ENCODE data around the gene SYNGR3. TPM values are rescaled to one million over a fixed set of nuclear protein-coding genes. Genes with fewer than 3 reads are reported as not detected.

Gene SYNGR3
- total RNA-seq, 1 experiment from 2014 or later = 0.68 TPM

- ChIA-PET POLR2A (interaction anchor here (0.7 to 2.7 kb wide), 13 partner anchors 10 to 140 kb away, joined by 3 to 16 read pairs (median 4); partner anchors contain the start of genes GFER, NOXO1, NTHL1 and RPS2), CTCF (interaction anchor here (0.6 to 2.1 kb wide), 3 partner anchors 11 to 894 kb away, joined by 3 to 11 read pairs (median 3); no protein-coding TSS in a partner anchor)
- Mint-ChIP-seq H3K27me3 (ENCODE audit: insufficient read depth, unreplicated experiment) (no peaks in the 10 kb centered on the region), H3K36me3 (ENCODE audit: insufficient read depth, unreplicated experiment) (no peaks in the 10 kb centered on the region), H3K27ac (ENCODE audit: low read depth, unreplicated experiment) (peak overlapping the region; percentile 96), H3K4me1 (ENCODE audit: insufficient read depth, unreplicated experiment) (peaks cover 6% of the 10 kb centered on the region), H3K4me3 (ENCODE audit: unreplicated experiment) (peak overlapping the region; percentile 50), H3K9me3 (ENCODE audit: unreplicated experiment) (no peaks in the 10 kb centered on the region)
- no peak for TF ChIP-seq CTCF (IDR thresholded peaks at IDR 0.05; ENCODE audit: unreplicated experiment)
- BruUV-seq (replicated peaks) = no TSS peak
- peak; percentile 96 for DNase-seq (ENCODE audit: unreplicated experiment)
- intact Hi-C loops (cut with micrococcal nuclease) = no loop called here
Measured at GRCh38 chr16:2015117-2015946, 25.6 kb downstream of the SYNGR3 start.

GRCh38 chr16:2015947-2016208, 26.1 kb downstream of the SYNGR3 start:
- BruUV-seq (replicated peaks) = TSS peak; percentile 74
- peak overlapping the region; percentile 47 for H3K4me3 Mint-ChIP-seq (ENCODE audit: unreplicated experiment)
- TF ChIP-seq CTCF (IDR thresholded peaks at IDR 0.05; ENCODE audit: unreplicated experiment) = no peak
- H3K9me3 Mint-ChIP-seq (ENCODE audit: unreplicated experiment) = no peaks in the 10 kb centered on the region
- CTCF ChIA-PET = interaction anchor here (0.7 kb wide), 1 partner anchor 1035 kb away, joined by 5 read pairs; no protein-coding TSS in a partner anchor
- POLR2A ChIA-PET = interaction anchor here (0.8 to 2.7 kb wide), 8 partner anchors 10 to 139 kb away, joined by 3 to 16 read pairs (median 4); partner anchors contain the start of genes RPS2 and TRAF7
- H3K27me3 Mint-ChIP-seq (ENCODE audit: insufficient read depth, unreplicated experiment) = no peaks in the 10 kb centered on the region
- intact Hi-C loops (cut with micrococcal nuclease) = no loop called here
- peak overlapping the region; percentile 96 for H3K27ac Mint-ChIP-seq (ENCODE audit: low read depth, unreplicated experiment)
- no peaks in the 10 kb centered on the region for H3K36me3 Mint-ChIP-seq (ENCODE audit: insufficient read depth, unreplicated experiment)
- DNase-seq (ENCODE audit: unreplicated experiment) = no peak
- peaks cover 6% of the 10 kb centered on the region for H3K4me1 Mint-ChIP-seq (ENCODE audit: insufficient read depth, unreplicated experiment)

GRCh38 chr16:2016407-2016922, 26.7 kb downstream of the SYNGR3 start:
- Mint-ChIP-seq H3K36me3 (ENCODE audit: insufficient read depth, unreplicated experiment) (no peaks in the 10 kb centered on the region), H3K27ac (ENCODE audit: low read depth, unreplicated experiment) (peak overlapping the region; percentile 96), H3K4me1 (ENCODE audit: insufficient read depth, unreplicated experiment) (peaks cover 6% of the 10 kb centered on the region), H3K9me3 (ENCODE audit: unreplicated experiment) (no peaks in the 10 kb centered on the region), H3K27me3 (ENCODE audit: insufficient read depth, unreplicated experiment) (no peaks in the 10 kb centered on the region), H3K4me3 (ENCODE audit: unreplicated experiment) (peak overlapping the region; percentile 47)
- intact Hi-C loops (cut with micrococcal nuclease) = no loop called here
- CTCF ChIA-PET = interaction anchor here (0.7 to 3.4 kb wide), 4 partner anchors 11 to 1035 kb away, joined by 3 to 12 read pairs (median 4); no protein-coding TSS in a partner anchor
- peak; percentile 39 for TF ChIP-seq CTCF (IDR thresholded peaks at IDR 0.05; ENCODE audit: unreplicated experiment)
- POLR2A ChIA-PET = interaction anchor here (0.7 to 2.7 kb wide), 6 partner anchors 8 to 138 kb away, joined by 3 to 16 read pairs (median 5); partner anchors contain the start of genes RPS2, TBL3 and TRAF7
- BruUV-seq (replicated peaks) = no TSS peak
- no peak for DNase-seq (ENCODE audit: unreplicated experiment)

GRCh38 chr16:2019518-2019920, 29.7 kb downstream of the SYNGR3 start, which contains the start of gene NPW:
TSS of gene NPW (plus strand) at chr16:2019785.
- BruUV-seq (replicated peaks) = no TSS peak
- no peak for DNase-seq (ENCODE audit: unreplicated experiment)
- no peak within 1 kb of the TSS for H3K4me3 Mint-ChIP-seq (ENCODE audit: unreplicated experiment)
- H3K27me3 Mint-ChIP-seq (ENCODE audit: insufficient read depth, unreplicated experiment) = no peaks in the 10 kb centered on the region
- H3K9me3 Mint-ChIP-seq (ENCODE audit: unreplicated experiment) = no peaks in the 10 kb centered on the region
- ChIA-PET CTCF (interaction anchor here (0.5 to 3.4 kb wide), 3 partner anchors 121 to 337 kb away, joined by 4 to 12 read pairs (median 4); no protein-coding TSS in a partner anchor), POLR2A (interaction anchor here (0.7 to 2.5 kb wide), 5 partner anchors 10 to 135 kb away, joined by 3 to 7 read pairs (median 5); no protein-coding TSS in a partner anchor)
- H3K36me3 Mint-ChIP-seq (ENCODE audit: insufficient read depth, unreplicated experiment) = peaks cover 7% of the 10 kb centered on the region
- intact Hi-C loops (cut with micrococcal nuclease) = no loop called here
- no peak within 1 kb of the TSS for H3K27ac Mint-ChIP-seq (ENCODE audit: low read depth, unreplicated experiment)
- peaks cover 16% of the 10 kb centered on the region for H3K4me1 Mint-ChIP-seq (ENCODE audit: insufficient read depth, unreplicated experiment)
- no peak for TF ChIP-seq CTCF (IDR thresholded peaks at IDR 0.05; ENCODE audit: unreplicated experiment)
